GM19468 (cell line): ENCODE data around the gene RAB2B.
"Not testable (repeated sequence)": the region's sequence is repeated elsewhere in the genome, so short reads cannot be mapped to it uniquely, and the experiment has no call there.

ENCODE experiments used
- ATAC-seq: cut with Tn5 transposase; IDR thresholded peaks from one replicate; pipeline ENCODE4 v1.9.1; 2021; ENCODE audit warnings: mild to moderate bottlenecking, moderate library complexity, moderate number of reproducible peaks; ENCODE audit not compliant: unreplicated experiment; ENCODE audit errors: extremely low read depth

Gene RAB2B

GRCh38 chr14:21494902-21495762, 18.4 kb upstream of the RAB2B start:
- ATAC-seq, result no peak

- no peak for ATAC-seq
These were observed 9.9 kb upstream of the RAB2B start for GRCh38 chr14:21486640-21487087.

- no peak for ATAC-seq
These were observed 235 bp downstream of the RAB2B start for GRCh38 chr14:21476523-21476924.

DNA sequence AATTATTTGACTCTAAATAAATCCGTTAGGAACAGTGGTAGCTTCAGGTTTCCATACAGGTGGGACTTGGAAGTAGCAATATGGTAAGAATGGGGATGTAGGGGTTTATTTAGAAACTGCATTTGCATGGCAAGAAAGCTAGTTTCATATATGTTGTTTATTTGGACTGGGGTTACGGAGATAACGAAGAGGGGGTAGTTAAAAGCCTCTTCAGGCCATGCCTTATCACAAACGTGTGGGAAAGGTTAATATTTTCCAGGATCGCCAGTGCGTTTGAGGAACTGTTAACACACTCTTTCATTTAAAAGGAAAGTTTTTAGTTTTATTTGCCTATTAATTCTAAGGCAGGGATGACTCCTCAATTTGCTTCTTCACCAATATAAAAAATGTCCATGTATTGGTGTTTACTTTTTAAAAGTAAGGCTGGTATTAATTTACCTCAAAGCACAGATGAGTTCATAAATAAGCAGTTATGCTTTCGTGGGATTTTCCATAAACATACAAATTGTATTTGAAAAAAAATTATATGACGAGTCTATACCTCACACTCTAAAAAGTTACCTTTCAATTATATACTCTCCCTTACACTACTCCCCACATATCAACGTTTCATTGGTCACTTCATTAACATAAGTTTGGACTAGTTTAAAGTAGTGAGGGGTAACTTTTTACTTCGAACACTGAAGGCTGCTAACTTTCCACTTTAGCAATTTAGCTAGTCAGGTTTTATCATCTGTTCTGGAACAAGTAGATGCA, 814 bp downstream of the RAB2B start:
- no peak for ATAC-seq

GRCh38 chr14:21467616-21468015, 9.1 kb downstream of the RAB2B start:
- no peak for ATAC-seq

DNA sequence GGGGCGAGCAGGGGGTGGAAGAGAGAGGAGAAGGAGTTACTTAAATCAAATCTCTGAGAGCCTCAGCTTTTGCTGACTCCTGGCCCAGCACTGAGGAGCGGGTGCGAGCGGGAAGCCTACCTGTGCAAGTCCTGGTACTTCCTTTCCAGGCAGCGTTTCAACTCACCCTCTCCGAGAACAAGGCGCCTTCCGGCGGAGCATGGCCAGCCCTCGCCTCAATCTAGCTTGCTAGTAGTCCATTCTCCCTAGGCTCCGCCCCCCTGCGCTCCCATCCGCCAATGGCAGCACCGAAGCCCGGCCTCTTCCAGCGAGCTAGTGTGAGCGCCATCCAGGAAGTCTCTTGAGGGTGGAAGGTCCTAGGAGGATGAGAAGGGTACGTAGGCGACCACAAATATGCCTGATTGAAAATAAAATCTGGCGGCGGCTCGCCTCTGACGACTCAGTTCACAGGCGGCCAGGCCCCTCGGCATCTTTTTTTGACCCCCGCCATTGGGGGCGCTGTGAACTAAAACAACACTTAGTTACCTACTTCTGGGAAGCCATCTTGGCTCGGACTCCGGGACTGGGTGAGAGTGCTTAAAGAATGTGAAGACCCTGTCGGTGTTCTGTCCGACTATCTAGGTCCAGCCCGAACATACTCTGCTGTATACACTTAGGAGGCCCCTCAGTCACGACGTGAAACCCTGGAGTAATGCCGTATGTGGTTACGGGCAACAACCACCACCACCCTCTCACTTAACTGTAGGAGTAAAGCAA, 20.7 kb downstream of the RAB2B start, which contains the start of gene CHD8:
Gene CHD8 (minus strand): TSS at position 212 of the 756 bp plus-strand sequence. CDS start 24,480 bp downstream, outside the sequence.
- ATAC-seq, result peak; percentile 87

DNA sequence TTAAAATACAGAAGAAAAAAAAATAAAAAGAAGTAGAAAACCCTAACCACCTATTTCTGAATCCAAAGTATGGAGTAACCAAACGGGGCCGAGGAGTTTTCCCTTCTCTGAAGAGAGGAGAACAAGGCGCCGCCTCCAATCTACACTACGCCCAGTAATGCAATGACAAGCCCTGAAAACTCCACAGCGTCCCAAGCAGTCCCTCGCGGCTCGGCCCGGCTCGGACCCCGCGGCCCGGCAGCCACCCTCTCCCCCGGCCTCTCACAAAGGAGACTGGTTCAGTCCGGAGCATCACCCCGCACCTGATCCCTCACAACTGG, 21.2 kb downstream of the RAB2B start:
- no peak for ATAC-seq

- ATAC-seq, result no peak
These were observed 21.8 kb downstream of the RAB2B start for GRCh38 chr14:21454843-21455544.

GRCh38 chr14:21449899-21450216, 26.9 kb downstream of the RAB2B start:
- ATAC-seq, result no peak

DNA sequence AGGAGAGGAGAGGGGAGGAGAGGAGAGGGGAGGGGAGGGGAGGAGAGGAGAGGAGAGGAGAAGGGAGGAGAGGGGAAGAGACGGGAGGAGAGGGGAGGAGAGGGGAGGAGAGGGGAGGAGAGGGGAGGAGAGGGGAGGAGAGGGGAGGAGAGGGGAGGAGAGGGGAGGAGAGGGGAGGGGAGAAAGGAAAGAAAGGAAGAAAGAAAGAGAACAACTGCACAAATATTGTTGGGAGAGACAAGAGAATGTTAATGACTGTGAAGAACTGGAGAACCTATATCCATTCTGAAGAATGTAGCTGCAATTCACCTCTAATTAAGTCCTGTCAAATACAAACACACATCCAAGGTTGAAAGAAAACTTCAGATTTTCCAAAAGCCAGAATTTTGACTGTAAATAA, 34.1 kb downstream of the RAB2B start:
- not testable (repeated sequence) for ATAC-seq

- no peak for ATAC-seq
These were observed 35.9 kb downstream of the RAB2B start for GRCh38 chr14:21440859-21441258.

DNA sequence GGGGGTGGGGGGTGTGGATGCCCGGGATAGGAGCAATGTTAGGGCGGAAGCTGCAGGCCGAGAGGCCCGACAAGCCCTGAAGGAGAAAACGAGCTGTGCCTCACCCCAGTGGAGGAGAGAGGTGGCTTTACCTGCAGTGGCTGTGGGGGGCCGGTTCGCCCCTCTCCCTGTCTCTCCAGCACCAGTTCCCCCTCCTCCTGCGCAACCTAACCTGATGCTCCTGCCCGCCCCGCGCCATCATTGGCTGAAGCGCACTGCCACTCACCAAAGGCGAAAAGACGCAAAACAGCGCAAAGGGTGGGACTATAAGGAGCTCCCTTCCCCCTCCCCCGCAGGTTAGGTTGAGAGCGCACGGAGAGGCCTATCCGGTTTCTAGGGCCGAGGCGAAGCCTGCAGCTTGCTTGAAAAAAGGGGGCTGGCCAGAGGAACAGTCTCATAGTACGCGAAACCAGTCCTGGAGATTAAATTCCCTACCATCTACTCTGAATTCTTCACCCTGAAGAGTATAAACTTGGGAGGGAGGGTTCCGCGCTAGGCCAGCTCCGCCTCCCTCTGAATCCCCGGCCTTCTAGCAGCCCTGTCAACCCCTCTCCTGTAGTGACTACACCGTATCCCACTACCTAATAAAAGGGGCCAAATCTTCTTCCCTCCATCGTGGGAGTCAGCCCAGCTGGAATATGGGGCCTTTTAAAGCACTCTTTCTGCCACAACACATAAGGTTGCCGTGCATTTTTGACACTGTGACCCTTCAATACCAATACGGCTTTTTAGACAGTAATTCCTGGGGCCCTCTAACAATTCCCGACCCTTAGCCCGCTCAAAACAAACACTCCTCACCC, 39.5 kb downstream of the RAB2B start:
- ATAC-seq, result peak; percentile 93

DNA sequence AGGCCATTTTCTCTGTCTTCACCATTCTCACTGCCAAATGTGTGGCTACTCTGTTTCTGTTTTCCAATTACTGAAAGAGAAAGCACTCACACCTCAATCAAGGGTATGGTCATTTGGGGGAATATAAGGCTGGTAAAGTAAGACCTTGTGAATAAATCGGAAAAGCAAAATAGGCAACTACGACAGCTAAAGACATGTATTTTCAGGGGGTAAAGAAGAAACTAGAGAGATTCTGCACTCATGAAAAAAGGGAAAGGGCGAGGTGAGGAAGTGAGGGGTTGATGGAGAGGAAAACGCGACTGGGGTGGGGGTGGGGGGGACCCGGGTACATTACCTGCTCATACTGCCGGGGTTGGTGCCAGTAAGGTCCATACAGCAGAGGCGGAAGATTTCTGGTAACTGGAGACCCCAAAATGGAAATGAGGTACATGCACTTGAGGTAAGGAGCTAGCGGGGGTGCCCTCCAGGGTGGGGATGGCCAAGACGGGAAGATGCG, 40.1 kb downstream of the RAB2B start:
- no peak for ATAC-seq

- ATAC-seq, result no peak
These were observed 45.6 kb downstream of the RAB2B start for GRCh38 chr14:21431126-21431525.

DNA sequence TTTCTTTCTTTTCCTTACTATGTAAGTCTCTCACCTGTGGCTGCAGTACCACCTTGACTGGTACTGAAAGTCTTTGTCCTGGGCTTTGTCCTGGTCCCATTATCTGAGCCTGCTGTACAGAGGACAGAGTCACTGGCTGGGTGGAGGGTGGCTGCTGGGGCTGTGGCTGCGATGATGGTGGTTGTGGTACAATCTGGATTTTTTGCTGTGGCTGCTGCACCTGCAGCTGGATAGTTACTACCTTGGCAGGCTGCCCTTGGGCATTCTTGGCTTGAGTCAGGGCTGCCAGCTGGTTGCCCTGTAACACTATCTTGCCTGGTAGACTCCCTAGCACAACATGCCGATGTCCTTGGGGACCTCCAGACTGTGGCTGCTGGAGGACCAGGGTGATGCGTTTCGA, 47.8 kb downstream of the RAB2B start:
- no peak for ATAC-seq

DNA sequence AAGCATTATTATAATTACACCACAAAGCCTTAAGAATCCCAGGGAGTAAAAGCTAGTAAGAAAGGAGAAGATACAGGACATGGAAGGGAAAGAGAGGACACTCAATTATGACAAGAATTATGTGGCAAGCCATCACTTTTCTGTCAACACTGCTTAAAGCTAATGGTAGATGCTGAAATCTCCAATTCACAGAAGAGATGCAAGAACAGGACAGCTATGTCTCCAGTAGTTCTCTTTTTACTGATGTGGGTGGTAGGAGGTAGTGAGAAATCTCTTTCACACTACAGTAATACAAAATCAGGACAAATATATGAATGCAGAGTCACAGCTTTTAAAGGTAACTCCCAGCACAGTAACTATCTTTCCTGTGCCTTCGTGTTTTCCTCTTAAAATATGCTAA, 50.1 kb downstream of the RAB2B start:
- ATAC-seq, result no peak

GRCh38 chr14:21419528-21419927, 57.2 kb downstream of the RAB2B start:
- no peak for ATAC-seq

DNA sequence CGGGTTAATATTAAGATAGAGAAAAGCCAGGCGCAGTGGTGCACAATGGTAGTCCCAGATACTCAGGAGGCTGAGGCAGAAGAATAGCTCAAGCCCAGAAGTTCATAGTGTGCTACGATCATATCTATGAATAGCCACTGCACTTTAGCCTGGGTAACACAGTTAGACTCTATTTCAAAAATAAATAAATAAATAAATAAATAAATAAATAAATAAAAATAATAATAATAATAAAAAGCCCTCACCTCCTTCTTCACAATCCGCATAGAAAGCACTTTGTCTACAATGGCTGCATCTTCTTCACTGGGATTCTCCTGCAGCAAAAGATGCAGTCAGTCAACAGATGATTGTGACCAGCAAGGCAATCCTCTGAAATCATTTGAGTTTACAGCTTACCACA, 61.4 kb downstream of the RAB2B start:
- ATAC-seq, result no peak

DNA sequence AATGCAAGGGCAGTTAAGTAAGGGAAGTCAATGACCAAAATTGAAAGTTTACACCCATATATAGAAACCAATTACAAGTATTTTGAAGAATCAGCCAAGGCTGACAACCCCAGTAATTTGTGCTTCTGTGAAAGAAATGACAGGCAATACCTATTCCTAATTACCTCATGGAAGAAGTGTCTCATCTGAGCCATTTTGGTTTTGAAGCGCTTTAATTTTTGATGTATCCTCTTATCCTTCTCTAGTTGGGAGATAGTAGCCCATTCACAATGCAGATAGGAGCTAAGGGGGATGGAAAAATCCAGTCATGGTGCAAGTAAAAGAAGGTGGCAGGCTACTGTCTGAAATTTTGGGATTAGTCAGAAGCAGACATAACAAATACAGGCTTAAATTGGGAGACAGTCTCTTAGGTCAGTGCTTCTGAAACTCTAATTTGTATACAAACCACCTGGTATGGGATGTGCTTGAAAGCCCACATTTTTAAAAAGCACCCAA, 62.6 kb downstream of the RAB2B start:
- ATAC-seq, result no peak
